ENCODE results near the gene UCN2. TPM values are rescaled to one million over a fixed set of nuclear protein-coding genes. Genes with fewer than 3 reads are reported as not detected.

The UCN2 gene
- total and polyA plus RNA-seq, 2 of the 8 experiments (the other 6 are each of a cell fraction or from before 2014, with no cell fraction given), result 0.14 TPM; not detected in 1

- Histone ChIP-seq H3K4me3 (ENCODE audit: extremely low read depth in 1 of 4, insufficient read depth in 2 of 4, low read depth in 3 of 4, low read length in 4 of 4) (no peak overlapping the region), H4K20me1 (replicated peaks in 1 of 2; ENCODE audit: control insufficient read depth in 1 of 2, insufficient read depth in 2 of 2, low read length in 2 of 2) (peaks cover 4 to 46% of the 10 kb centered on the region in 2 experiments), H3K36me3 (ENCODE audit: control insufficient read depth in 2 of 4, insufficient read depth in 4 of 4, low read length in 3 of 4) (peaks cover 53 to 72% (median 67%) of the 10 kb centered on the region in 4 experiments), H2AK5ac (ENCODE audit: low read depth, low read length) (no peak overlapping the region), H2BK12ac (ENCODE audit: low read depth, low read length) (no peak overlapping the region), H3K27ac (ENCODE audit: low read depth, low read length) (no peak overlapping the region), H3K4ac (replicated peaks; ENCODE audit: insufficient read length, low read depth, low read length) (no peak overlapping the region), H3K14ac (ENCODE audit: insufficient read length) (no peak overlapping the region), H3K23me2 (ENCODE audit: low read depth, low read length) (no peaks in the 10 kb centered on the region), H4K5ac (ENCODE audit: insufficient read length, low read depth, low read length) (no peak overlapping the region), H3K9ac (replicated peaks in 1 of 4; ENCODE audit: extremely low read depth in 1 of 4, low read depth in 3 of 4, low read length in 3 of 4) (no peak overlapping the region), H3K9me3 (ENCODE audit: insufficient read depth in 2 of 2, low read depth in 1 of 2, low read length in 1 of 2) (no peaks in the 10 kb centered on the region), H2BK20ac (ENCODE audit: low read length) (no peak overlapping the region), H3K56ac (replicated peaks; ENCODE audit: insufficient read length, low read depth, low read length) (no peak overlapping the region), H2BK5ac (ENCODE audit: low read depth, low read length) (no peak overlapping the region), H3K27me3 (replicated peaks in 1 of 4; ENCODE audit: control insufficient read depth in 3 of 4, extremely low read depth in 1 of 4, insufficient read depth in 3 of 4, low read length in 3 of 4) (no peaks in the 10 kb centered on the region), H2BK15ac (ENCODE audit: low read length) (no peak overlapping the region), H4K8ac (ENCODE audit: extremely low read depth, insufficient read depth, low read length) (no peak overlapping the region), H3K79me2 (ENCODE audit: control insufficient read depth in 1 of 2, insufficient read depth in 2 of 2, low read length in 2 of 2) (no peaks in the 10 kb centered on the region; a peak in 1 of 4 replicates), H3K23ac (ENCODE audit: insufficient read length) (no peak overlapping the region), H3K79me1 (ENCODE audit: low read depth, low read length) (peaks cover 2% of the 10 kb centered on the region; the same call in 1 of the 2 replicates), H3K4me1 (replicated peaks in 1 of 4; ENCODE audit: control insufficient read depth in 3 of 4, insufficient read depth in 4 of 4, low read length in 3 of 4) (peaks cover 0 to 2% (median 2%) of the 10 kb centered on the region in 4 experiments; a peak in 5 of 7 replicates), H3K18ac (ENCODE audit: extremely low read depth, low read length) (no peak overlapping the region), H2AFZ (ENCODE audit: low read length) (no peak overlapping the region), H4K91ac (replicated peaks; ENCODE audit: insufficient read length, low read length) (no peak overlapping the region), H3K4me2 (ENCODE audit: insufficient read depth in 1 of 2, low read depth in 2 of 2, low read length in 2 of 2) (no peak overlapping the region), H2BK120ac (replicated peaks; ENCODE audit: low read depth, low read length) (no peak overlapping the region)
- ChIA-PET CTCF (ENCODE audit: partially characterized antibody) (interaction anchor here (0.8 to 1.2 kb wide), 2 partner anchors 20 to 31 kb away, joined by 3 read pairs; partner anchors contain the start of gene TMEM89), POLR2A (ENCODE audit: partially characterized antibody) (interaction anchor here (0.5 to 2.0 kb wide), 7 partner anchors 11 to 138 kb away, joined by 3 to 5 read pairs (median 4); partner anchors contain the start of gene SLC26A6)
- WGBS, 2 experiments (ENCODE audit: extremely low coverage in 1 of 2, insufficient coverage in 1 of 2, insufficient read length in 1 of 2, insufficient replicate concordance in 2 of 2, low coverage in 1 of 2, low lambda C conversion rate in 2 of 2, missing lambda C conversion rate in 1 of 2), result 93% methylated on average over 19 of the region's 19 CpGs; no CpG with 5 or more reads in 1 of the 2 experiments
- FAIRE-seq (no peak), DNase-seq (ENCODE audit: low read depth in 1 of 2, low spot score in 2 of 2) (no peak)
- TF ChIP-seq BACH1 (IDR thresholded peaks at IDR 0.05; ENCODE audit: low read length) (no peak), JUND (IDR thresholded peaks at IDR 0.05; ENCODE audit: low read length) (no peak), POLR2A (IDR thresholded peaks at IDR 0.05; ENCODE audit: control extremely low read depth in 1 of 2, low read depth in 2 of 2, low read length in 2 of 2) (no peak), GABPA (IDR thresholded peaks at IDR 0.05; ENCODE audit: borderline replicate concordance, insufficient read depth, low read length) (no peak), ATF3 (IDR thresholded peaks at IDR 0.05; ENCODE audit: insufficient read depth, low read depth, low read length) (no peak), CHD2 (IDR thresholded peaks at IDR 0.05; ENCODE audit: low read length) (no peak), CBX8 (IDR thresholded peaks at IDR 0.05; ENCODE audit: borderline replicate concordance, low read depth, low read length) (no peak), SAP30 (IDR thresholded peaks at IDR 0.05; ENCODE audit: insufficient read depth, insufficient replicate concordance, low read length) (no peak), SRF (IDR thresholded peaks at IDR 0.05; ENCODE audit: low read depth, low read length) (no peak), BRCA1 (IDR thresholded peaks at IDR 0.05; ENCODE audit: low read depth, low read length) (no peak)
- TF ChIP-seq, protein P1, sequence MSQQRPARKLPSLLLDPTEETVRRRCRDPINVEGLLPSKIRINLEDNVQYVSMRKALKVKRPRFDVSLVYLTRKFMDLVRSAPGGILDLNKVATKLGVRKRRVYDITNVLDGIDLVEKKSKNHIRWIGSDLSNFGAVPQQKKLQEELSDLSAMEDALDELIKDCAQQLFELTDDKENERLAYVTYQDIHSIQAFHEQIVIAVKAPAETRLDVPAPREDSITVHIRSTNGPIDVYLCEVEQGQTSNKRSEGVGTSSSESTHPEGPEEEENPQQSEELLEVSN (IDR thresholded peaks at IDR 0.05), result no peak
Observed at GRCh38 chr3:48600711-48601621, 37.4 kb upstream of the UCN2 start.

Measured in H1 (cell line).